Lung (tissue), 12 donors: Measurements from ENCODE around the gene SMIM14. TPM values are rescaled to one million over a fixed set of nuclear protein-coding genes. Genes with fewer than 3 reads are reported as not detected.

Experiments used
- ATAC-seq: fragments of 200-7000 bp; cut with Tn5 transposase; one replicate; pipeline ENCODE4 v1.9.1; 2020; ENCODE audit warnings: moderate number of reproducible peaks; ENCODE audit not compliant: insufficient read depth, low FRiP score
- DNase-seq, 3 donors: peaks; one replicate each; pipeline ENCODE4 v3.0.0-alpha.2; 2013 to 2017
- H3K27ac ChIP-seq, 2 donors: one replicate each; pipeline ENCODE4 v1.5.1; 2013; ENCODE audit warnings: mild to moderate bottlenecking in 2 of 2, moderate library complexity in 2 of 2, control low read depth in 1 of 2, inconsistent platforms in 1 of 2, low read depth in 1 of 2, low read length in 1 of 2
- H3K27me3 ChIP-seq, 3 donors: one replicate each; pipeline ENCODE4 v1.5.1; 2013; ENCODE audit warnings: low read length in 2 of 3; ENCODE audit not compliant: control insufficient read depth in 3 of 3, insufficient read depth in 3 of 3
- H3K36me3 ChIP-seq, 4 donors: one replicate each; pipeline ENCODE4 v1.5.1; 2013; ENCODE audit warnings: low read length in 4 of 4, mild to moderate bottlenecking in 1 of 4, moderate library complexity in 1 of 4; ENCODE audit not compliant: control insufficient read depth in 4 of 4, insufficient read depth in 4 of 4
- H3K4me1 ChIP-seq, 5 donors: one replicate each; pipeline ENCODE4 v1.5.1; 2013; ENCODE audit warnings: low read length in 5 of 5, mild to moderate bottlenecking in 2 of 5, moderate library complexity in 1 of 5; ENCODE audit not compliant: control insufficient read depth in 5 of 5, insufficient read depth in 5 of 5
- H3K4me3 ChIP-seq: one replicate; pipeline ENCODE4 v1.5.1; 2013; ENCODE audit warnings: mild to moderate bottlenecking, control low read depth, moderate library complexity
- H3K9ac ChIP-seq, 2 donors: one replicate each; pipeline ENCODE4 v1.5.1; 2013; ENCODE audit warnings: low read length in 2 of 2, control low read depth in 1 of 2; ENCODE audit not compliant: insufficient read depth in 1 of 2
- H3K9me3 ChIP-seq, 4 donors: one replicate each; pipeline ENCODE4 v1.5.1; 2013; ENCODE audit warnings: low read length in 3 of 4, mild to moderate bottlenecking in 1 of 4, moderate library complexity in 1 of 4; ENCODE audit not compliant: control insufficient read depth in 4 of 4, insufficient read depth in 3 of 4
- WGBS, 2 donors: extraction: QIAGEN DNeasy Blood & Tissue Kit; methylation state at CpG; one replicate each; pipeline ENCODE4 v1.1.7; 2013; 5-methylcytosine and 5-hydroxymethylcytosine counted together
- polyA plus RNA-seq, 2 donors: library from polyadenylated mRNA; stranded (reverse); fragments of 200-250 nt; gene quantifications; one replicate each; pipeline ENCODE4 v1.2.1, GENCODE V29; 2013
- total RNA-seq, 2 donors: library from RNA; depleted of rRNA in 1 of 2; stranded (reverse); fragments of >200 nt in 1 of 2; gene quantifications; one replicate each; pipeline ENCODE4 v1.2.1, GENCODE V29; 2014 to 2021
- TF ChIP-seq, protein P1 (sequence below): IDR thresholded peaks from 2 replicates; pipeline ENCODE4 v1.5.1; 2012; ENCODE audit warnings: mild to moderate bottlenecking; ENCODE audit errors: control extremely low read depth, extremely low read depth
- donor health status: control.
- donor health status: control.
- donor health status: Bipolar disorder and iron deficiency.
- donor health status: healthy.
- donor health status: DM: yes; HTN: yes; CAD: no.

The SMIM14 gene
- total and polyA plus RNA-seq, 4 donors = 23.4 to 52.1 (median 33.7) TPM

GRCh38 chr4:39527296-39528060 is 111.2 kb downstream of the SMIM14 start, which contains the start of gene UGDH:
Gene UGDH (minus strand): TSS chr4:39527439. CDS start chr4:39521512, 5,927 bp downstream.
- Histone ChIP-seq H3K4me1 (peaks cover 0 to 18% (median 4%) of the 10 kb centered on the region in 5 donors), H3K27ac (peak within 1 kb of the TSS; percentile 93 to 95)
- 0% methylated on average over 64 to 73 of the region's 73 CpGs for WGBS, 2 donors

GRCh38 chr4:39526765-39527295 is 111.8 kb downstream of the SMIM14 start:
- TF ChIP-seq, protein P1, sequence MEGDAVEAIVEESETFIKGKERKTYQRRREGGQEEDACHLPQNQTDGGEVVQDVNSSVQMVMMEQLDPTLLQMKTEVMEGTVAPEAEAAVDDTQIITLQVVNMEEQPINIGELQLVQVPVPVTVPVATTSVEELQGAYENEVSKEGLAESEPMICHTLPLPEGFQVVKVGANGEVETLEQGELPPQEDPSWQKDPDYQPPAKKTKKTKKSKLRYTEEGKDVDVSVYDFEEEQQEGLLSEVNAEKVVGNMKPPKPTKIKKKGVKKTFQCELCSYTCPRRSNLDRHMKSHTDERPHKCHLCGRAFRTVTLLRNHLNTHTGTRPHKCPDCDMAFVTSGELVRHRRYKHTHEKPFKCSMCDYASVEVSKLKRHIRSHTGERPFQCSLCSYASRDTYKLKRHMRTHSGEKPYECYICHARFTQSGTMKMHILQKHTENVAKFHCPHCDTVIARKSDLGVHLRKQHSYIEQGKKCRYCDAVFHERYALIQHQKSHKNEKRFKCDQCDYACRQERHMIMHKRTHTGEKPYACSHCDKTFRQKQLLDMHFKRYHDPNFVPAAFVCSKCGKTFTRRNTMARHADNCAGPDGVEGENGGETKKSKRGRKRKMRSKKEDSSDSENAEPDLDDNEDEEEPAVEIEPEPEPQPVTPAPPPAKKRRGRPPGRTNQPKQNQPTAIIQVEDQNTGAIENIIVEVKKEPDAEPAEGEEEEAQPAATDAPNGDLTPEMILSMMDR = no peak
- ATAC-seq = peak; percentile 12
- WGBS, 2 donors = 1% methylated on average over 26 to 33 of the region's 33 CpGs
- peak overlapping the region; percentile 63 for H3K4me3 ChIP-seq
- H3K36me3 ChIP-seq = peaks cover 0 to 7% (median 1%) of the 10 kb centered on the region in 4 donors
- peak overlapping the region; percentile 75 to 86 for H3K9ac ChIP-seq
- peaks cover 0 to 21% (median 4%) of the 10 kb centered on the region in 5 donors for H3K4me1 ChIP-seq
- no peak for DNase-seq
- peaks cover 0 to 3% (median 0%) of the 10 kb centered on the region in 4 donors for H3K9me3 ChIP-seq
- H3K27me3 ChIP-seq = no peaks in the 10 kb centered on the region
- peak overlapping the region; percentile 86 to 93 for H3K27ac ChIP-seq

More at GRCh38 chr4:39527296-39528060, 111.2 kb downstream of the SMIM14 start, which contains the start of gene UGDH:
- peak within 1 kb of the TSS; percentile 63 for H3K4me3 ChIP-seq
- peaks cover 0 to 3% (median 0%) of the 10 kb centered on the region in 4 donors for H3K9me3 ChIP-seq
- H3K36me3 ChIP-seq = peaks cover 0 to 11% (median 3%) of the 10 kb centered on the region in 4 donors
- peak within 1 kb of the TSS; percentile 75 to 88 for H3K9ac ChIP-seq
- TF ChIP-seq, protein P1 = no peak
- peak; percentile 97 for ATAC-seq
- no peaks in the 10 kb centered on the region for H3K27me3 ChIP-seq
- DNase-seq = peak; percentile 99

GRCh38 chr4:39525822-39526690 is 112.6 kb downstream of the SMIM14 start:
- peaks cover 0 to 3% (median 0%) of the 10 kb centered on the region in 4 donors for H3K9me3 ChIP-seq
- no peaks in the 10 kb centered on the region for H3K27me3 ChIP-seq
- ATAC-seq = no peak
- WGBS, 2 donors = 27 to 36% methylated on average over 9 of the region's 9 CpGs
- H3K27ac ChIP-seq = peak overlapping the region; percentile 86 to 93
- H3K4me1 ChIP-seq = peaks cover 0 to 26% (median 4%) of the 10 kb centered on the region in 5 donors
- peak overlapping the region; percentile 75 to 86 for H3K9ac ChIP-seq
- H3K36me3 ChIP-seq = peaks cover 0 to 5% (median 0%) of the 10 kb centered on the region in 4 donors
- H3K4me3 ChIP-seq = peak overlapping the region; percentile 63
- TF ChIP-seq, protein P1 = no peak
- DNase-seq = peak in 2 of 3 donors; percentile 55 to 64
